Type B pancreatic cell (in vitro differentiated cells): ENCODE results near the gene CRELD2. TPM values are rescaled to one million over a fixed set of nuclear protein-coding genes. Genes with fewer than 3 reads are reported as not detected.

ENCODE experiments used
- DNase-seq: peaks from one replicate; pipeline ENCODE4 v3.0.0; 2021; ENCODE audit warnings: mixed read lengths; ENCODE audit not compliant: unreplicated experiment; ENCODE audit errors: extremely low spot score
- H3K27ac Mint-ChIP-seq: 2 replicates; pipeline ENCODE4 v1.8.0; 2021; ENCODE audit warnings: mild to moderate bottlenecking, mixed read lengths
- H3K27me3 Mint-ChIP-seq: 2 replicates; pipeline ENCODE4 v1.8.0; 2021; ENCODE audit warnings: mixed read lengths
- H3K36me3 Mint-ChIP-seq: 2 replicates; pipeline ENCODE4 v1.8.0; 2021; ENCODE audit warnings: mixed read lengths
- H3K4me1 Mint-ChIP-seq: one replicate; pipeline ENCODE4 v1.8.0; 2021; ENCODE audit warnings: mixed read lengths; ENCODE audit not compliant: unreplicated experiment
- H3K4me3 Mint-ChIP-seq: 2 replicates; pipeline ENCODE4 v1.8.0; 2021; ENCODE audit warnings: mild to moderate bottlenecking, mixed read lengths
- H3K9me3 Mint-ChIP-seq: 2 replicates; pipeline ENCODE4 v1.8.0; 2021; ENCODE audit warnings: mixed read lengths
- CTCF ChIP-seq: fragments of 200-600 bp; sonication (generic); conservative IDR thresholded peaks from 2 replicates; pipeline ENCODE4 v1.5.0; 2021; ENCODE audit warnings: antibody characterized with exemption, mild to moderate bottlenecking
- total RNA-seq: library from RNA; stranded (reverse); gene quantifications from 2 replicates; pipeline ENCODE4 v1.2.1, GENCODE V29; 2021; ENCODE audit warnings: low replicate concordance

Gene CRELD2
- total RNA-seq, 1 donor from 2014 or later: 55.8 TPM

- no peaks in the 10 kb centered on the region for H3K4me1 Mint-ChIP-seq
- H3K27me3 Mint-ChIP-seq: no peaks in the 10 kb centered on the region
- H3K27ac Mint-ChIP-seq: no peak overlapping the region
- no peak for DNase-seq
- peaks cover 54% of the 10 kb centered on the region for H3K36me3 Mint-ChIP-seq
- no peak overlapping the region for H3K4me3 Mint-ChIP-seq
- no peak for TF ChIP-seq CTCF
- H3K9me3 Mint-ChIP-seq: peaks cover 22% of the 10 kb centered on the region
These were observed 38.2 kb upstream of the CRELD2 start for GRCh38 chr22:49880281-49880680.

GRCh38 chr22:49881856-49882255 is 36.6 kb upstream of the CRELD2 start:
- no peaks in the 10 kb centered on the region for H3K27me3 Mint-ChIP-seq
- H3K4me1 Mint-ChIP-seq: no peaks in the 10 kb centered on the region
- H3K27ac Mint-ChIP-seq: no peak overlapping the region
- TF ChIP-seq CTCF: no peak
- H3K9me3 Mint-ChIP-seq: peaks cover 11% of the 10 kb centered on the region
- no peak for DNase-seq
- H3K36me3 Mint-ChIP-seq: peaks cover 57% of the 10 kb centered on the region
- no peak overlapping the region for H3K4me3 Mint-ChIP-seq

GRCh38 chr22:49882519-49883293 is 35.7 kb upstream of the CRELD2 start:
- peaks cover 61% of the 10 kb centered on the region for H3K36me3 Mint-ChIP-seq
- no peak overlapping the region for H3K4me3 Mint-ChIP-seq
- H3K27me3 Mint-ChIP-seq: no peaks in the 10 kb centered on the region
- TF ChIP-seq CTCF: no peak
- H3K27ac Mint-ChIP-seq: no peak overlapping the region
- no peak for DNase-seq
- H3K9me3 Mint-ChIP-seq: peaks cover 9% of the 10 kb centered on the region
- no peaks in the 10 kb centered on the region for H3K4me1 Mint-ChIP-seq

- peaks cover 6% of the 10 kb centered on the region for H3K9me3 Mint-ChIP-seq
- DNase-seq: no peak
- no peak for TF ChIP-seq CTCF
- H3K27ac Mint-ChIP-seq: no peak overlapping the region
- peaks cover 61% of the 10 kb centered on the region for H3K36me3 Mint-ChIP-seq
- H3K27me3 Mint-ChIP-seq: no peaks in the 10 kb centered on the region
- H3K4me3 Mint-ChIP-seq: no peak overlapping the region
- no peaks in the 10 kb centered on the region for H3K4me1 Mint-ChIP-seq
These were observed 35.2 kb upstream of the CRELD2 start for GRCh38 chr22:49883294-49883640.

- Mint-ChIP-seq H3K9me3 (peaks cover 6% of the 10 kb centered on the region), H3K27ac (no peak overlapping the region), H3K4me3 (no peak overlapping the region), H3K4me1 (no peaks in the 10 kb centered on the region), H3K36me3 (peaks cover 64% of the 10 kb centered on the region), H3K27me3 (no peaks in the 10 kb centered on the region)
- no peak for DNase-seq
- TF ChIP-seq CTCF: no peak
These were observed 34.4 kb upstream of the CRELD2 start for GRCh38 chr22:49884075-49884474.
